Thyroid gland (tissue), 4 donors: ENCODE data around the gene ASCC1. TPM values are rescaled to one million over a fixed set of nuclear protein-coding genes. Genes with fewer than 3 reads are reported as not detected.

Source experiments
- DNase-seq, 2 donors: peaks; one replicate each; pipeline ENCODE4 v3.0.0-alpha.2; 2019
- H3K27ac ChIP-seq, 3 donors: fragments of 200-600 bp; sonication (generic); 1 replicate in 2 of 3; 2 replicates in 1 of 3; pipeline ENCODE4 v1.5.1; 2016 to 2019; ENCODE audit warnings: mild to moderate bottlenecking in 1 of 3, moderate library complexity in 1 of 3
- H3K27me3 ChIP-seq: fragments of 200-600 bp; sonication (generic); one replicate; pipeline ENCODE4 v1.5.1; 2019
- H3K36me3 ChIP-seq, 2 donors: fragments of 200-600 bp; sonication (generic); one replicate each; pipeline ENCODE4 v1.5.1; 2016 to 2019
- H3K4me1 ChIP-seq, 2 donors: fragments of 200-600 bp; sonication (generic); one replicate each; pipeline ENCODE4 v1.5.1; 2017 to 2019
- H3K4me3 ChIP-seq, 3 donors: fragments of 200-600 bp; sonication (generic); replicated peaks in 1 of 3; 1 replicate in 2 of 3; 2 replicates in 1 of 3; pipeline ENCODE4 v1.5.1; 2016; ENCODE audit warnings: mild to moderate bottlenecking in 1 of 3
- H3K9me3 ChIP-seq: fragments of 200-600 bp; sonication (generic); one replicate; pipeline ENCODE4 v1.5.1; 2017
- POLR2A ChIP-seq, 2 donors: fragments of 450-650 bp; IDR thresholded peaks; one replicate each; pipeline ENCODE4 v1.6.1; 2017; ENCODE audit warnings: antibody characterized with exemption in 2 of 2, mild to moderate bottlenecking in 2 of 2, moderate library complexity in 1 of 2
- WGBS, 2 donors: methylation state at CpG; one replicate each; pipeline ENCODE4 v1.1.5; 2017; 5-methylcytosine and 5-hydroxymethylcytosine counted together
- intact Hi-C: fragments of 100-400 bp; cut with DNase I; formaldehyde crosslinking; loops from one replicate; pipeline ENCODE4 v1.15.1; 2023
- total RNA-seq, 4 donors: library from RNA; depleted of rRNA; stranded (reverse); fragments of >200 nt; gene quantifications; one replicate each; pipeline ENCODE4 v1.2.3, GENCODE V29; 2016
- TF ChIP-seq, protein P1 (sequence below), 6 experiments: fragments of 200-600 bp in 3 of 6; fragments of 450-650 bp in 3 of 6; sonication (generic) in 3 of 6; IDR thresholded peaks; one replicate each; pipeline ENCODE4 v1.5.1; 2016 to 2019; ENCODE audit warnings: antibody characterized with exemption in 6 of 6, mild to moderate bottlenecking in 2 of 6, inconsistent platforms in 1 of 6, moderate library complexity in 1 of 6

Gene ASCC1
- total RNA-seq, 4 donors from 2014 or later, result 26.7 to 30.3 (median 28.1) TPM

DNA sequence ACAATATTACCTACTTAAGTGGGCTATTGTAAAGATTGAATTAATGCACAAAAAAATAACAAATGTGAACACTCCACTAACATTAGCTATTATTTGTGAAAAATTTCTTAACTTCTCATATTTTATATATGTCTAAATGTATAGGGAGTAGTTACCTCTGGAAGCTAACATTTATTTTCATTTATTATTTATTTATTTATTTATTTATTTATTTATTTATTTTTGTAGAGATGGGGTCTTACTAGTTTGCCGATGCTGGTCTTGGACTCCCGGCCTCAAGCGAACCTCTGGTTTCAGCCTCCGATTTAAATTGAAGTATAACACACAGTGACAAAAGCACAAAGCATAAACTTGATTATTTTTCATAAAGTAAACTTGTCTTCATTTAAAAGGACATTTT, 122.6 kb downstream of the ASCC1 start:
- Histone ChIP-seq H3K4me1 (peaks cover 0 to 3% of the 10 kb centered on the region in 2 donors), H3K27ac (no peak overlapping the region), H3K36me3 (peaks cover 4 to 11% of the 10 kb centered on the region in 2 donors), H3K4me3 (no peak overlapping the region), H3K27me3 (peaks cover 13% of the 10 kb centered on the region), H3K9me3 (no peaks in the 10 kb centered on the region)
- TF ChIP-seq, protein P1, sequence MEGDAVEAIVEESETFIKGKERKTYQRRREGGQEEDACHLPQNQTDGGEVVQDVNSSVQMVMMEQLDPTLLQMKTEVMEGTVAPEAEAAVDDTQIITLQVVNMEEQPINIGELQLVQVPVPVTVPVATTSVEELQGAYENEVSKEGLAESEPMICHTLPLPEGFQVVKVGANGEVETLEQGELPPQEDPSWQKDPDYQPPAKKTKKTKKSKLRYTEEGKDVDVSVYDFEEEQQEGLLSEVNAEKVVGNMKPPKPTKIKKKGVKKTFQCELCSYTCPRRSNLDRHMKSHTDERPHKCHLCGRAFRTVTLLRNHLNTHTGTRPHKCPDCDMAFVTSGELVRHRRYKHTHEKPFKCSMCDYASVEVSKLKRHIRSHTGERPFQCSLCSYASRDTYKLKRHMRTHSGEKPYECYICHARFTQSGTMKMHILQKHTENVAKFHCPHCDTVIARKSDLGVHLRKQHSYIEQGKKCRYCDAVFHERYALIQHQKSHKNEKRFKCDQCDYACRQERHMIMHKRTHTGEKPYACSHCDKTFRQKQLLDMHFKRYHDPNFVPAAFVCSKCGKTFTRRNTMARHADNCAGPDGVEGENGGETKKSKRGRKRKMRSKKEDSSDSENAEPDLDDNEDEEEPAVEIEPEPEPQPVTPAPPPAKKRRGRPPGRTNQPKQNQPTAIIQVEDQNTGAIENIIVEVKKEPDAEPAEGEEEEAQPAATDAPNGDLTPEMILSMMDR (IDR thresholded peaks at IDR 0.05), result no peak
- no peak for TF ChIP-seq POLR2A (IDR thresholded peaks at IDR 0.05)
- intact Hi-C loops, result no loop called here
- WGBS, 2 donors, result 82 to 97% methylated on average over 4 of the region's 4 CpGs
- no peak for DNase-seq

DNA sequence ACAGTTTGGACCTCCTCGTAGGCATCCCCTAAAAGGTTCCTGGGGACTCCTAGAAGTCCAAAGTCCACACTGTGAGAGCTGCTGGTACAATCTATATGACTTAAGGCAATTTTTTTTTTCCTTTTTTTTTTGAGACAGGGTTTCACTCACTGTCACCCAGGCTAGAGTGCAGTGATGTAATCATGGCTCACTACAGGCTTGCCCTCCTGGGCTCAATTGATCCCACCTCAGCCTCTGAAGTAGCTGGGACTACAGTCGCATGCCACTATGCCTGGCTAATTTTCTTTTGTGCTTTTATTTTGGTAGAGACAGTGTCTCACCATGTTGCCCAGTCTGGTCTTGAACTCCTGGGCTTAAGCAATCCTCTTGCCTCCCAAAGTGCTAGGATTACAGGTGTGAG, 123.1 kb downstream of the ASCC1 start:
- peaks cover 4 to 11% of the 10 kb centered on the region in 2 donors for H3K36me3 ChIP-seq
- H3K9me3 ChIP-seq, result no peaks in the 10 kb centered on the region
- WGBS, 2 donors, result 94 to 100% methylated on average over 2 of the region's 2 CpGs
- no peak overlapping the region for H3K4me3 ChIP-seq
- H3K27ac ChIP-seq, result no peak overlapping the region
- DNase-seq, result no peak
- peaks cover 4 to 8% of the 10 kb centered on the region in 2 donors for H3K4me1 ChIP-seq
- intact Hi-C loops, result no loop called here
- TF ChIP-seq POLR2A (IDR thresholded peaks at IDR 0.05), result no peak
- TF ChIP-seq, protein P1 (IDR thresholded peaks at IDR 0.05), result no peak
- peaks cover 15% of the 10 kb centered on the region for H3K27me3 ChIP-seq

DNA sequence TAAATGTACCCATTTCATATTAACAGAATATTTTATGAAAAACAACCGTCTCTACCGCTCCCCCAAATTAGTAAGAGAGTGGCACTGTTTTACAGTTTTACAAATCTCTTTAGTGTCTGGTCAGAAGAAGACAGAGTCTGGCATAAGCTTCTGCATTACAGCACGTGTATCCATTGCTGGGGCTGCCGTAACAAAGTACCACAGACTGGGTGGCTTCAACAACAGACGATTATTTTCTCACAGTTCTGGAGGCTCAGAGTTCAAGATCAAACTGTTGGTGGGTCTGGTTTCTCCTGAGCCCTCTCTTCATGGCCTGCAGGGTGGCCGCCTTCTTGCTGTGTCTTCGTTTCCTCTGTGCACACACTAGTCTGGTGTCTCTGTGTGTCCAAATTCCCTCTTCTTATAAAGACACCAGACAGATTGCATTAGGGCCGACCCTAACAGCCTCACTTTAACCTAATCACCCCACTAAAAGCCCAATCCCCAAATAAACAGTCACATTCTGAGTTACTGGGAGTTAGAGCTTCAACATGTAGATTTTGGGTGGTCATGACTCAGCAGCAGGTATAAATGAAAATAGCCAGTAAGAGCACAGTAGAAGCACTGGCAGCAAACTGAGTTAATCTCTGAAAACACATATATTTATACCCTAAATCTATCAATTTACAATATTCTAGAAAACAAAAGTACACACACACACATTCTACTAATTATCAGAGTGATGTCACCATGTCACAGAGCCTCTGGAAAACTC, 123.7 kb downstream of the ASCC1 start:
- WGBS, 2 donors, result 89 to 92% methylated on average over 8 of the region's 8 CpGs
- no peak overlapping the region for H3K4me3 ChIP-seq
- H3K4me1 ChIP-seq, result peaks cover 10 to 14% of the 10 kb centered on the region in 2 donors
- no peak for DNase-seq
- peaks cover 22% of the 10 kb centered on the region for H3K27me3 ChIP-seq
- no peaks in the 10 kb centered on the region for H3K9me3 ChIP-seq
- TF ChIP-seq, protein P1 (IDR thresholded peaks at IDR 0.05), result no peak
- TF ChIP-seq POLR2A (IDR thresholded peaks at IDR 0.05), result no peak
- peaks cover 4 to 11% of the 10 kb centered on the region in 2 donors for H3K36me3 ChIP-seq
- H3K27ac ChIP-seq, result no peak overlapping the region
- intact Hi-C loops, result no loop called here

DNA sequence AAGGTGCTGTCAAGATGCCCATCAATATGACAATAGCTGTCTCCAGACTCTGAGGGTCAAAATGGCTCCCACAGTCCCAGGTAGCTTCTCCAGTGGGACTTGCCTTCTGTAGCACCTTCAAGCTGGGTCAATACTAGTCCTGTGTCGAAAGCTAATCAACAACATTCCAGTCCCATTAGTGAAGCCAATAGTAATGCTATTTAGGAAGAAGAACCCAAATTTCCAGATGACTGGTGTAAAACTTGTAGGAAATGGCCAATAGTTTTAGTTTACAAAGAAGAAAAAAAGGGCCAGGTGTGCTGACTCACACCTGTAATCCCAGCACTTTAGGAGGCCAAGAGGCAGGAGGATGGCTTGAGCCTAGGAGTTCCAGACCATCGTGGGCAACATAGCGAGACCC, 125.8 kb downstream of the ASCC1 start:
- WGBS, 2 donors, result 98 to 100% methylated on average over 3 of the region's 3 CpGs
- Histone ChIP-seq H3K4me3 (no peak overlapping the region), H3K36me3 (no peaks in the 10 kb centered on the region), H3K27ac (no peak overlapping the region), H3K4me1 (peaks cover 12 to 18% of the 10 kb centered on the region in 2 donors), H3K9me3 (no peaks in the 10 kb centered on the region), H3K27me3 (peaks cover 22% of the 10 kb centered on the region)
- TF ChIP-seq POLR2A (IDR thresholded peaks at IDR 0.05), result no peak
- TF ChIP-seq, protein P1 (IDR thresholded peaks at IDR 0.05), result no peak
- intact Hi-C loops, result no loop called here
- no peak for DNase-seq

DNA sequence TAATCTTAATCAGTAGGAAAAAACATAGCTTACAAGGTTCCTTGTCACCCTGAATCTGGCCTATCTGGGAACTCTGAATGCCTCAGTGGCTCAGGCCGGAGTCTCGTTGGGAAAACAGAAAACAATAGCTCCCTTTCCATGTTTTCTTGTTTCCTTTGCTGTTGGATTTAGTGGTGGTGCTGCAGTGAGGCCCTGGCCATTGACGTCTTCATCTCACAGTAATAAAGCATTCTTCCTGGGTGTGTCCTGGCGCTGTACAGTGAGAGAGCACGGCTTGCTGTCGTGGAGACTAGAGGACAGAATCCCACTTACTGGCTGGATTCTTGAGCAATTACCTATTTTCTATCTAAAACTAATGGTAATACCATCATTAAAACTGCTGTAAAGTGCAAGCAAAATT, 126.5 kb downstream of the ASCC1 start:
- Histone ChIP-seq H3K9me3 (no peaks in the 10 kb centered on the region), H3K36me3 (no peaks in the 10 kb centered on the region), H3K27ac (no peak overlapping the region), H3K4me1 (peaks cover 12 to 18% of the 10 kb centered on the region in 2 donors), H3K27me3 (peaks cover 22% of the 10 kb centered on the region), H3K4me3 (no peak overlapping the region)
- no peak for DNase-seq
- intact Hi-C loops, result no loop called here
- 76 to 87% methylated on average over 6 of the region's 6 CpGs for WGBS, 2 donors
- no peak for TF ChIP-seq POLR2A (IDR thresholded peaks at IDR 0.05)
- TF ChIP-seq, protein P1 (IDR thresholded peaks at IDR 0.05), result no peak
